ENCODE data around the gene CAB39L.

DNA sequence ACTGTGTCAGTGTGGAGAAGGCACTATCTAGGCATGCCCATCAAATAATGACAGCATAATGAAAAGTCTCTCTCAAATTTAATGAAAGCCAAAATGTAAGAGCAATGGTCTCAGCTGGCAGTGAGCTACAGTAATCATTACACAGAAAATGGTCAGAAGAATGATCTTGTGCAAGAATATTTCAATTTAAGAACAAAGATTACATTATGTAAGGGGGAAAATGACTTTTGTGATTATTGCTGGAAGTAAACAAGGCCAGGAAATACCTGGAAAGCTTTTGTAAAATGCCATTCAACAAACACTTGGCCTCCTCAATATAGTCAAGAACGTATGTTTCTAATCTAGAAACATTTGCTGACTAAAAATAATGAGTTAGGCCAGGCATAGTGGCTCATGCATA is 89.1 kb downstream of the CAB39L start:
- TF ChIP-seq, protein P1, sequence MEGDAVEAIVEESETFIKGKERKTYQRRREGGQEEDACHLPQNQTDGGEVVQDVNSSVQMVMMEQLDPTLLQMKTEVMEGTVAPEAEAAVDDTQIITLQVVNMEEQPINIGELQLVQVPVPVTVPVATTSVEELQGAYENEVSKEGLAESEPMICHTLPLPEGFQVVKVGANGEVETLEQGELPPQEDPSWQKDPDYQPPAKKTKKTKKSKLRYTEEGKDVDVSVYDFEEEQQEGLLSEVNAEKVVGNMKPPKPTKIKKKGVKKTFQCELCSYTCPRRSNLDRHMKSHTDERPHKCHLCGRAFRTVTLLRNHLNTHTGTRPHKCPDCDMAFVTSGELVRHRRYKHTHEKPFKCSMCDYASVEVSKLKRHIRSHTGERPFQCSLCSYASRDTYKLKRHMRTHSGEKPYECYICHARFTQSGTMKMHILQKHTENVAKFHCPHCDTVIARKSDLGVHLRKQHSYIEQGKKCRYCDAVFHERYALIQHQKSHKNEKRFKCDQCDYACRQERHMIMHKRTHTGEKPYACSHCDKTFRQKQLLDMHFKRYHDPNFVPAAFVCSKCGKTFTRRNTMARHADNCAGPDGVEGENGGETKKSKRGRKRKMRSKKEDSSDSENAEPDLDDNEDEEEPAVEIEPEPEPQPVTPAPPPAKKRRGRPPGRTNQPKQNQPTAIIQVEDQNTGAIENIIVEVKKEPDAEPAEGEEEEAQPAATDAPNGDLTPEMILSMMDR (conservative IDR thresholded peaks at IDR 0.05; ENCODE audit: low read depth, low read length), result no peak
- no peak for TF ChIP-seq MXI1 (IDR thresholded peaks at IDR 0.05; ENCODE audit: borderline replicate concordance, low read depth, low read length)
- no peak for TF ChIP-seq RAD21 (IDR thresholded peaks at IDR 0.05; ENCODE audit: low read length)
- TF ChIP-seq, protein P2, sequence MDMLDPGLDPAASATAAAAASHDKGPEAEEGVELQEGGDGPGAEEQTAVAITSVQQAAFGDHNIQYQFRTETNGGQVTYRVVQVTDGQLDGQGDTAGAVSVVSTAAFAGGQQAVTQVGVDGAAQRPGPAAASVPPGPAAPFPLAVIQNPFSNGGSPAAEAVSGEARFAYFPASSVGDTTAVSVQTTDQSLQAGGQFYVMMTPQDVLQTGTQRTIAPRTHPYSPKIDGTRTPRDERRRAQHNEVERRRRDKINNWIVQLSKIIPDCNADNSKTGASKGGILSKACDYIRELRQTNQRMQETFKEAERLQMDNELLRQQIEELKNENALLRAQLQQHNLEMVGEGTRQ (IDR thresholded peaks at IDR 0.05; ENCODE audit: low read depth, low read length), result no peak
- TF ChIP-seq POLR2A (IDR thresholded peaks at IDR 0.05; ENCODE audit: low read depth, low read length), result no peak
- TF ChIP-seq RFX5 (IDR thresholded peaks at IDR 0.05; ENCODE audit: low read depth, low read length), result no peak
- TF ChIP-seq RCOR1 (IDR thresholded peaks at IDR 0.05; ENCODE audit: insufficient replicate concordance, low read length), result no peak
- no peak for TF ChIP-seq CEBPB (IDR thresholded peaks at IDR 0.05; ENCODE audit: low read depth, low read length)
- no peak for TF ChIP-seq ELK1 (IDR thresholded peaks at IDR 0.05; ENCODE audit: borderline replicate concordance, low read depth, low read length)
- TF ChIP-seq BHLHE40 (IDR thresholded peaks at IDR 0.05; ENCODE audit: low read depth, low read length), result no peak
- TF ChIP-seq SMC3 (IDR thresholded peaks at IDR 0.05; ENCODE audit: low read depth, low read length), result no peak
- TF ChIP-seq MAFK (IDR thresholded peaks at IDR 0.05; ENCODE audit: low read depth, low read length), result no peak
